ENCODE measurements around the gene NSL1.
A peak's percentile ranks its signal among the peaks of the same experiment; 100 is the strongest.
"Not testable (repeated sequence)": the region's sequence is repeated elsewhere in the genome, so short reads cannot be mapped to it uniquely, and the experiment has no call there.

The NSL1 gene

DNA sequence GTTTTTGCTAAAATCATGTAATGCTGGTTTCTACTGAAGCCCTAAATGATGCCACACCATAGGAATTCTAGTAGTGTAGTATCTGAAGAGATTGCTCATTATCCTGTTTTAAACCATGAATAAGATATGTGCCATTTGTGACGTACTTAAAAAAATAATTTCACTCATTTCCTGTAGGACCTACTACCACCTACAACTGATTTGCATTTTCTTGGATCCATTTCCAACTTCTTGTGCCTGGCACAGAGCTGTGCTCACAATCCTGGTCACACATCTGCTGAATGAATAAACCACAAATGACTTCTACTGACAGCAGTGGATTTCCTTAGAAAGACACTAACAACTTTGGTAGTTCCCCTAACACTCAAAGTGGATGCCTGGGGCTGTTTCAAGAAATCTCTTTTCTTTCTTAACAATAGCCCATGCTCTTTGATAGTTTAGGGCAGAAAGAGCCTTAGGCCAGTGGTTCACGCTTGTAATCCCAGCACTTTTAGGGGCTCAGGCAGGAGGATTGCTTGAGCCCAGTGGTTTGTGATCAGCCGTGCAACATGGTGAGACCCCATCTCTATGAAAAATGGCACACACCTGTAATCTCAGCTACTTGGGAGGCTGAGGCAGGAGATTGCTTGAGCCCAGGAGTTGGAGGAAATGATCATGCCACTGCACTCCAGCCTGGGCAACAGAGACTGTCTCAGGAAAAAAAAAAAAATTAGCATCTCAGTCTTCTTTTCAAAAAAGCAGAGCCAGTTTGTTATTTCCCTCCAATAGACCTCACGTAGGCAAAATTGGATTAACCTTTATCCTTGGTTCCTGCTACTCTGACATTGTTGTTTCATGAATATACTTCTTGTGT is 78.9 kb downstream of the NSL1 start:
- H3K4me3 ChIP-seq (ENCODE audit: low read depth, low read length) = no peak overlapping the region

- H3K4me3 ChIP-seq (ENCODE audit: low read depth, low read length) = not testable (repeated sequence)
These were observed 79.6 kb downstream of the NSL1 start for GRCh38 chr1:212711974-212712373.

DNA sequence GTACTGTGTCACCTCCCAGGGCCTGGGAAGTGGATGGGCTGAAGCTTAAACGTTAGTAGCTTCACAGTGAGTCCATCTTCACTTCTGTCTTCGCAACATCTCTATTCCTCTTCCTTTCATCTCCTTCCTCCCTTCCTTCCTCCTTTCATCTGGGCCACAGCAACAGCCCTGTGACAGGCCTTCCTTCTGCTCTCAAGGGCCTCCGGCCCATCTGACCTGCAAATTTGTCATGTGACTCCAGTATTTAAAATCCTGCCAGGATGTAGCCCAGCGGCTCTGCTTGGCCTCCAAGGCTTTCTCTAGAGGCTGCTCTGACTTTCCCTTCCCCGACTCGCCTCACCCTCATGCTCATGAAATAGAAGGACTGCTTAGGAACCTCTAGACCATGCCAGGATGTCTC is 81.0 kb downstream of the NSL1 start:
- H3K4me3 ChIP-seq (ENCODE audit: low read depth, low read length) = no peak overlapping the region

- no peak overlapping the region for H3K4me3 ChIP-seq (ENCODE audit: low read depth, low read length)
These were observed 87.5 kb downstream of the NSL1 start for GRCh38 chr1:212703991-212704564.

GRCh38 chr1:212702672-212703071 is 88.9 kb downstream of the NSL1 start:
- no peak overlapping the region for H3K4me3 ChIP-seq (ENCODE audit: low read depth, low read length)

DNA sequence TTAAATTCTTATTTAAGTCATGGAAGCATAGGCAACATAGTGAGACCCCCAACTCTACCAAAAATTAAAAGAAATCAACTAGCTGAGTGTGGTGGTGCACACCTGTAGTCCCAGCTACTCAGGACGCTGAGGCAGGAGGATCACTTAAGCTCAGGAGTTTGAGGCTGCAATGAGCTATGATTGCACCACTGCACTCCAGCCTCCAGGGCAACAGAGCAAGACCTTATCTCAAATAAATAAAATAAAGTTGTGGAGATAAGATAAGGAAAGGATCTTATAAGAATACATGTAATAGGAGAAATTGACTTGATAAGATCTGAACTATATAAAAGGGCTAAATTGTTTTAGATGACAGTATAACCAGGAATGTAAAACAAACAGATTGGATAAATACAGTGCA is 89.7 kb downstream of the NSL1 start:
- no peak overlapping the region for H3K4me3 ChIP-seq (ENCODE audit: low read depth, low read length)

DNA sequence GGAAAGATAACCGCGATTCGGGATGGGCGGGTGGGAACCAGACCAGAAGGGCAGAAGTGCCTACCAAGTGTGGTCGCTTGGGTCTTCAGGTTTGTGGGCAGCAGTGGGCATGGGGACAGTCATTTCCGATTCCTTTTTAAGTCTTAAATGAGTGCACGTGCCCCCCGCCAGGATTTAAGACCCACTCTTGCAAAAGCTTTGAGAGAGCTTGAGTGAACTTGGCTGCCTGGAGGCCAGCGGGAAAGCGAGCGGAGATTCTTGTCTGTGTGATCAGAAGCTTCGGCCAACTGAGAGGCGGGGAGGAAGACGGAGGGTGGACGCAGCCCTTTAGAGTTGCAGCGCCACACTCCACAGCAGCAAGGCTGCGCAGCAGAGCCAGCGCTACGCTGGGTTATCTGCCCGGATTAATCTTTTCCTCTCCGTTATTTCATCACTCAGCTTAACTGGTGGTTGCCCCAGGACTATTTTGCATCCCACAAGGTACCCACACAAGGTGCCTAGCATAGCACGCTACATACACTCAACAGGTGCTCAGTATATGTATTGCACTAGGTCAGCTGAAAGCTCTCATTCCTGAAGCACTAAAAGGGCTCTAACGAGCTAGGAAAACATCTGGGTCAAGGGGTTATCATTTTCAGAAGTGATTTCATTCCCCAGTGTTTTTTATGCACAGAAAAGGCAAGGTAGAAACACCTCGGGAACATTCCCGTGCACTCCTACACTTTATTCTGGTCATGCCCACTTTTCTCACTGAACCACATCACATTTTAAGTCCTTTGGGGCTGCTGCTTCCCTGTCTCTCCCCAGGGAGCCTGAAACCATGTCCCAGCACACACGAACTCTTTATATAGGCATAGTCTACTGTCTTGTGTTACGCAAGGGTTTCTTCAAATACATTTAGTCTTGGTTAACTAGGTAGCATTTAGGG is 90.4 kb downstream of the NSL1 start:
- H3K4me3 ChIP-seq (ENCODE audit: low read depth, low read length) = no peak overlapping the region

DNA sequence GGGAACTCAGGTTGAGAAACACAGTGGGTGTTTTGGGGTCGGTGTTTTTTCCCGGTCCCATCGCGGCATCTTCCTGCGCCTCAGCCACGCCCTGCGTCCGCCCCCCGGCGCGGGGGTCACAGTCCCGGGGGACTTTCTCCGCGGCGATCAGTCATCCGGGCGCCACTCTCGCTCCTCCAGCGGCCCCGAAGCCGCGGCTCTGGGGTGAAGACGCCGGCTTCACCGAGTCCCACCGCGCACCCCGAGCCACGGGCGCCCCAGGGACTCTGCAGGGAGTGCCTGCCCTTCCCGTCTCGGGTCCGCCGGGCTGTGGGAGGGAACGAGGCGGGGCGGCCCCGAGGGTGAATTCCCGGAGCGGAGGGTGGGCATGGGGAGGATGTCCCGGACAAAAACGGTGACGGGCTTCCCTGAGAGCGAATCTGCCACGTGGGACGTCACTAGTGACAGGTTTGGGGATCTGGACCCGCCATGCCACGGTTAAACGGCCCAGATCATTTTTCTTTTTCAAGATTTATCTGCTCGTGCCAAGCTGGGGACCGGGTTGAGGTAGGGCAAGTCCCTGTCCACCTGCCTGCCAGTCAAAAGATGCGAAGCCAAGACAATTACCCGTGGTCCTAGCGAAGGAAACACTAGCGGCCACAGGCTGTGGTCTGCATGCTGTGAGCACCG is 91.2 kb downstream of the NSL1 start:
- peak overlapping the region; percentile 35 for H3K4me3 ChIP-seq (ENCODE audit: low read depth, low read length)

DNA sequence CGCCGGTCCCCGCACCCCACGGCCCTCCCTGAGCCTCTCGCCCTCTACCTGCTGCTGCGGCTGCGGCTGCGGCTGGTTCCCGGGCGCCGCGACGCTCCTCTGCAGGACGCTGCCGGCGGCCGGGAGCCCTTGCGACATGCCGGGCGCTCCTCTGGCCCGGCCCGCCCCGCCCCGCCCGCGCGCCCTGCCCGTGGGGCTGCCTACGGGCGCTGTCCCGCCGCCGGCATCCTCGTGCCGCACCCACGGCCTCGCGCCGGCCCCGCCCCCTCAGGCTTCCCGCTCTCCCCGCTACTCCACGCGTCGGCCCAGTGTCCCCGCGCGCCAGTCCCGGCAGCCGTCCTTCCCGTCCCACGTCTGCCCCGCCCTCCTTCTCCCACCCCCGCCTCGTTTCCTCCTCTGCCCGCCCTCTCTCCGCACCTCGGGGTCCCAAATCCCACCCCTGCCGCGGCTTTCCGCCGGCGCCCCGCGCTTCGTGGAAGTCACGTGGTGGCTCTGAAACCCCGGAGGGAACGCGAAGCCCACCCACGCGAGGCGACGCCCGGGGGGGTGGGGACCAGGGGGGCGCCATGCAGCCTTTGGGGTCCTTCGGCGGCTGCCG is 91.9 kb downstream of the NSL1 start, which contains the start of gene BATF3:
Gene BATF3 (minus strand): TSS at position 216 of the 598 bp plus-strand sequence. CDS start 78 bp downstream, at position 138.
- peak within 1 kb of the TSS; percentile 43 for H3K4me3 ChIP-seq (ENCODE audit: low read depth, low read length)

- peak overlapping the region; percentile 43 for H3K4me3 ChIP-seq (ENCODE audit: low read depth, low read length)
These were observed 92.4 kb downstream of the NSL1 start for GRCh38 chr1:212699104-212699624.

DNA sequence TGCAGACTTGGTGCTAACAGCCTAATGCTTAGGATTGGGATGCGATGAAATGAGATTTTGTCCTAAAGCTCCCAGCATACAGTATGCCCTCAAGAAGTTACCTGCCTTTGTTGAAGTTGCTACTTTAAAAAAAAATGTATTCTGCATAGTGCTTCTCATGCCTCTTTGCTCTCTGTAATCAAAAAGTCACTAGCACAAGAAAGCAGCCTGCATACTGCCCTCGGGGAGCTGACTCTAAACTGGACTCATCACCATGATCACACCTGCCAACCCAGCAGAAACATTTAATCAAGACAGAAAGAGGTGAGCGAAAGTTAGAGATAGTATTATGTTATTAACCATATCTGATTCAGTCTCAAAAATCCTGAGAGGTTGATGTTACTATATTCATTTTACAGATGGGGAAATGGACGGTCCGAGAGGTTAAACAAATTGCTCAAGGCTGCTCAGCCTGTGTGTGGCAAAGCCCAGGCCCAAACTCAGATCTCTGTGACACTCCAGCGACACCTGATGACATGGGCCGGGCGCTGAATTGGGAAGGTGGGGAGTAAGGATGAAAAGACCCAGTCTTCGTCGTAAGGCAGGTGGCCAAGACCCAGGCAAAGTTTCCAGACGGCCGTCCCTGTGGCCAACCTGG is 93.0 kb downstream of the NSL1 start:
- H3K4me3 ChIP-seq (ENCODE audit: low read depth, low read length) = peak overlapping the region; percentile 43

- H3K4me3 ChIP-seq (ENCODE audit: low read depth, low read length) = no peak overlapping the region
These were observed 94.8 kb downstream of the NSL1 start for GRCh38 chr1:212696721-212697331.

DNA sequence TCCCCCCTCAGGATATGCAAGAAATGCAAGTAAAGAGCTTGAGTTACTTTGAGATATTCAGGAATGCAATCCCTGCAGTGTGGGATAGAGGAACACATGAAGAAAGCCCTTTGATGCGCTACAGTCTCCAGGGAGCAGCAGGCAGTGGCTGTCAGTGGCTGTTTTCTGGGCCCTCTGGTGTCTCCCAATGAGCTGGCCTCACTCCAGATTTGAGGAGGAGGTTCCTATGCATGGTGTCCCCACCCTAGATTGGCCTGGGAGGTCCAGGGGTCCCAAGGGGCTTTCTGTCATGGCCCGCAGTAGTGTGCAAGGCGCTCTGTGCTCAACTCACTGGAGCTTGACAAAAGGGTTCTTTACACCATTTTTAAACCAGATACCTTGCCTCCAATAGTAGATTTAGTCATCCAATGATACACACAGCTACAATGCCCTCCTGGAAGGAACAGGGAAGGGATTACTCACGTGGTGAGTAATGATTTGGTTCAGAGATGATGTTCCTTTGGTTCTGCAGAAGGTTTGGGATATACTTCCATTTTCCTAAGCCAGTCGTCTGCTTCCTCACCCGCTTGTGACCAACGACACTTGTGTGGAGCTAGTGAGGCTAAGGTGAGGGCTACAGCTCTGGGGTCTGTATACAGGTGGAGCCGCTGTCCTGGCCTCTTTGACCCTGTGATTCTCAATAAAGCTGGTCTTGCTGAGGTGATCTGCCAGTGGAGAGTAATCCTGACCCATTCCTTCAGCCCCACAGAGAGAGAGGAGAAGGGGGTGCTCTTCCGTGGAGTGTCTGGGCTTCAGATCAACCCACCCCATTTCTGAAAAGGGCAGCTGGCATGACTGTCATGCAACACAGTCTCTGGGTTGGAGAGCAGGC is 98.6 kb downstream of the NSL1 start:
- H3K4me3 ChIP-seq (ENCODE audit: low read depth, low read length) = no peak overlapping the region

GRCh38 chr1:212691561-212692071 is 100.0 kb downstream of the NSL1 start:
- no peak overlapping the region for H3K4me3 ChIP-seq (ENCODE audit: low read depth, low read length)

GRCh38 chr1:212690816-212691403 is 100.7 kb downstream of the NSL1 start:
- H3K4me3 ChIP-seq (ENCODE audit: low read depth, low read length) = no peak overlapping the region

DNA sequence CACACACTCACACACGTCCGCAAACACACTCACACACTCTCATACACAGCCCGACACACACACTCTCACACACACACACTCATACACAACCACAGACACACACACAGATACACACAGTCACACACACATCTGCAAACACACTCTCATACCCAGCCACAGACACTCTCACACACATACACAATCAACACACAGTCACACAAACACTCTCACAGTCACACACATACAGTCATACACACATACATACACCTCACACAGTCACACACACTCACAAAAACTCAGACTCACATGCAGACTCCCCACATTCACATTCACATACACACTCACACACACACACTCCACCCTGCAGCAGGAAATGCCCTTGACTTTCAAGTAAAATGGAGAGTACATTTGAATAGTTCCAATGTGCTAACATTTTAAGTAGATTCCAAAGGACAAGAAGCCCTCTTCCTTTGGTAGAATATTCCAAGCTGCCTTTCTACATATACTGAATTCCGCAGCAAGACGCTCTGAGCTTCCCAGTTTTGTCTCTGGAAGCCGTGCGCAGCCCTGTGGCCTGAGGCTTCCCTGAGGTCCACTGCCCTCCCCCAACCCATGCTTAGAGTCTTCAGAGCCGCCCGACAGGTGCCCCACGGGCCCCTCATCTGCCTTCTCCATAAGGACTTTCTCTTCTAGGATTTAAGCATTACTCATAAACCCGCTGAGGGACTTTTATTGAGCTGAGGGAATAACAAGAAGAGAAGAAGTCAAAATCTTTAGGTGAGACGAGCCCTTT is 101.6 kb downstream of the NSL1 start:
- no peak overlapping the region for H3K4me3 ChIP-seq (ENCODE audit: low read depth, low read length)

DNA sequence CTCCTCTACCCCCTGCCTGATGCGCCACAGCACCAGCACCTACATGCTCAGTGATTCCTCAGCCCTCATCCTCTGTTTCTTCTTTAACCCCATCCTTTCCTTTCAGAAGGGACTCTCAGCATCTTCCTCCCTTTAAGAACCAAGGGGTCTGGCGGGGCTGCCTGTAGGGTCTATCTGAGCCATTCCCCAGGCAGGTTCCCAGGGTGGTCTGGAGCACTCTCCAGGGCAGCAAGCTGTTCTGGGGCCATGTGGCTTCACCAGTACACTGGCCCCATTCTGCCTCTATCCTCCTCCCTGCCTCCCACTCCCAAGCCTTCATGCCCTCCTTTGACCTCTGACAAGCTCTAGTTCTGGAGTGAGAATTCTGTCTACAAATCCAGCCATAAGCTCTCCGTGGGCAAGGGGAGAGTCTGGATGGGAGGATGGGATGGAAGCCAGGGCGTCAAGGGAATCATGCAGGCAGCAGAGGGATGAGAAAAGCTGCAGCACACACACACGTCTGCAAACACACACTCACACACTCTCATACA is 102.3 kb downstream of the NSL1 start:
- no peak overlapping the region for H3K4me3 ChIP-seq (ENCODE audit: low read depth, low read length)
